Measurements from ENCODE around the gene TPST2.

The TPST2 gene

GRCh38 chr22:26617271-26618199, 27.6 kb upstream of the TPST2 start, which contains the start of gene CRYBB1:
TSS of gene CRYBB1 (minus strand) at chr22:26618027. CDS start at chr22:26616319, 1,708 bp downstream.
- no peaks in the 10 kb centered on the region for H3K4me1 ChIP-seq
- H3K79me2 ChIP-seq: no peaks in the 10 kb centered on the region
- no peaks in the 10 kb centered on the region for H3K9me3 ChIP-seq (ENCODE audit: control insufficient read depth, low read length)
- no peak within 1 kb of the TSS for H3K9ac ChIP-seq
- no peak within 1 kb of the TSS for H3K4me3 ChIP-seq (ENCODE audit: low read depth, low read length)
- no peak within 1 kb of the TSS for H3K27ac ChIP-seq
- TF ChIP-seq CTCF (IDR thresholded peaks at IDR 0.05): no peak
- H3K36me3 ChIP-seq (ENCODE audit: control insufficient read depth, insufficient read depth, low read length): no peaks in the 10 kb centered on the region
- no peak within 1 kb of the TSS for H3K4me2 ChIP-seq (ENCODE audit: low read length)
- no peak within 1 kb of the TSS for H2AFZ ChIP-seq
- no peaks in the 10 kb centered on the region for H3K27me3 ChIP-seq (ENCODE audit: control insufficient read depth, insufficient read depth, low read length)

- no peaks in the 10 kb centered on the region for H3K27me3 ChIP-seq (ENCODE audit: control insufficient read depth, insufficient read depth, low read length)
- TF ChIP-seq CTCF (IDR thresholded peaks at IDR 0.05): no peak
- H3K9me3 ChIP-seq (ENCODE audit: control insufficient read depth, low read length): no peaks in the 10 kb centered on the region
- H3K4me2 ChIP-seq (ENCODE audit: low read length): no peak overlapping the region
- no peaks in the 10 kb centered on the region for H3K36me3 ChIP-seq (ENCODE audit: control insufficient read depth, insufficient read depth, low read length)
- H3K79me2 ChIP-seq: no peaks in the 10 kb centered on the region
- H3K27ac ChIP-seq: no peak overlapping the region
- no peak overlapping the region for H3K4me3 ChIP-seq (ENCODE audit: low read depth, low read length)
- no peaks in the 10 kb centered on the region for H3K4me1 ChIP-seq
- H2AFZ ChIP-seq: no peak overlapping the region
- no peak overlapping the region for H3K9ac ChIP-seq
Observed at GRCh38 chr22:26616650-26617049, 26.7 kb upstream of the TPST2 start.

DNA sequence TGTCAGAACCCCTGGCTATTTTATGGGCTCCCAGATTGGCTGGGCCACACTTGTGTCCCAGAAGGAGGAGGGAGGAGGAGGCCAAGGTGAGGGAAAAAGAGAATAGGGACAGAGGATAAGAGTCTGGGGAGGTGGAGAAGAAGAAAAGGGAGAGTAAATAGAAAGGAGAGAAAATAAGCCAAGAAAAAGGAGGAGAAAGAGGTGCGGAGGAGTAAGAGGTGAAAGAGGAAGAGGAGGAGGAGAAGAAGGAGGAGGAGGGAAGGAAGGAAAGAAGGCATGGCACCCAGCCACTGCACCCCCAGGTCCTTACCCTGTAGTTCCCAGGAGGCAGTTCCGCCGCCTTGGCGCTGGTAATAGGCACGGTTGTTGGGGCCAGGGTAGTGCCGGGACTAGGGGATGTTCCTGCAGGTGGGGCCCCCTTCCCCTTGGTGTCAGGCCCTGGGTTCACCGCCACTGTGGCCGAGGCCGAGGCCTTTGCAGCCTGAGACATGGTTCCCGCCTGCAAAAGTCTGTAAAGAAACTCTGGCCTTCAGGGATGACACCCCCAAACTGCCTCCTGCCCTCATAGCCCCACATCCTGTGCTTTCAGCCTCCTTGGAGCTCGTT, 26.0 kb upstream of the TPST2 start:
- H3K36me3 ChIP-seq (ENCODE audit: control insufficient read depth, insufficient read depth, low read length): no peaks in the 10 kb centered on the region
- H3K4me2 ChIP-seq (ENCODE audit: low read length): no peak overlapping the region
- H3K9ac ChIP-seq: no peak overlapping the region
- no peak overlapping the region for H2AFZ ChIP-seq
- H3K4me1 ChIP-seq: no peaks in the 10 kb centered on the region
- H3K27me3 ChIP-seq (ENCODE audit: control insufficient read depth, insufficient read depth, low read length): no peaks in the 10 kb centered on the region
- no peak overlapping the region for H3K27ac ChIP-seq
- TF ChIP-seq CTCF (IDR thresholded peaks at IDR 0.05): no peak
- H3K79me2 ChIP-seq: no peaks in the 10 kb centered on the region
- no peak overlapping the region for H3K4me3 ChIP-seq (ENCODE audit: low read depth, low read length)
- H3K9me3 ChIP-seq (ENCODE audit: control insufficient read depth, low read length): no peaks in the 10 kb centered on the region

DNA sequence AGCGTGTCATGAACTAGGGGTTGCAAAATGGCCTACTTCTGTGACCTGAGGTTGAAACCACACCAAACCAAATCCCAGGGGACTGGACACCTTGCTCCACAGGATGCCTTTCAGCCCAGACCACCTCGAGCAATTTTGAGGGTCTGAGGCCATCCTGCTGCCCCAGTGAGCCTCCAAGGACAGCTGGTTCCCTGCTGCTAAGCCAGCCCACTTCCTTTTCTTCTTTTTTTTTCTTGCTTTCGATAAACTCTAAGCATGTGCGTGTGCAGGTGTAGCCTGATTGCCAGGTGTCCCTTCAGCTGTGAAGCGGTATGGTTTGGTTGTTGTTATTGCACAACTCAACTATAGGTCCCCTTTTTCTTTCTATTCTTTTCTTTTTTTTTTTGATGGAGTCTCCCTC, 25.2 kb upstream of the TPST2 start:
- no peak for TF ChIP-seq CTCF (IDR thresholded peaks at IDR 0.05)
- H3K4me1 ChIP-seq: no peaks in the 10 kb centered on the region
- no peak overlapping the region for H3K27ac ChIP-seq
- H2AFZ ChIP-seq: no peak overlapping the region
- no peaks in the 10 kb centered on the region for H3K27me3 ChIP-seq (ENCODE audit: control insufficient read depth, insufficient read depth, low read length)
- no peak overlapping the region for H3K4me3 ChIP-seq (ENCODE audit: low read depth, low read length)
- H3K9me3 ChIP-seq (ENCODE audit: control insufficient read depth, low read length): no peaks in the 10 kb centered on the region
- no peak overlapping the region for H3K9ac ChIP-seq
- H3K79me2 ChIP-seq: no peaks in the 10 kb centered on the region
- no peaks in the 10 kb centered on the region for H3K36me3 ChIP-seq (ENCODE audit: control insufficient read depth, insufficient read depth, low read length)
- no peak overlapping the region for H3K4me2 ChIP-seq (ENCODE audit: low read length)

All from parathyroid adenoma (tissue), 2 donors.